ENCODE results near the gene VPS33A. TPM values are rescaled to one million over a fixed set of nuclear protein-coding genes. Genes with fewer than 3 reads are reported as not detected.

The VPS33A gene
- total RNA-seq, 1 donor from 2014 or later: 8.1 TPM

GRCh38 chr12:122199484-122200355 lies 66.6 kb downstream of the VPS33A start:
- Histone ChIP-seq H3K9me3 (no peaks in the 10 kb centered on the region), H3K4me1 (peaks cover 5 to 10% of the 10 kb centered on the region in 2 donors), H3K4me3 (no peak overlapping the region), H3K27me3 (no peaks in the 10 kb centered on the region), H3K27ac (no peak overlapping the region), H3K36me3 (no peaks in the 10 kb centered on the region)
- TF ChIP-seq, protein P1, sequence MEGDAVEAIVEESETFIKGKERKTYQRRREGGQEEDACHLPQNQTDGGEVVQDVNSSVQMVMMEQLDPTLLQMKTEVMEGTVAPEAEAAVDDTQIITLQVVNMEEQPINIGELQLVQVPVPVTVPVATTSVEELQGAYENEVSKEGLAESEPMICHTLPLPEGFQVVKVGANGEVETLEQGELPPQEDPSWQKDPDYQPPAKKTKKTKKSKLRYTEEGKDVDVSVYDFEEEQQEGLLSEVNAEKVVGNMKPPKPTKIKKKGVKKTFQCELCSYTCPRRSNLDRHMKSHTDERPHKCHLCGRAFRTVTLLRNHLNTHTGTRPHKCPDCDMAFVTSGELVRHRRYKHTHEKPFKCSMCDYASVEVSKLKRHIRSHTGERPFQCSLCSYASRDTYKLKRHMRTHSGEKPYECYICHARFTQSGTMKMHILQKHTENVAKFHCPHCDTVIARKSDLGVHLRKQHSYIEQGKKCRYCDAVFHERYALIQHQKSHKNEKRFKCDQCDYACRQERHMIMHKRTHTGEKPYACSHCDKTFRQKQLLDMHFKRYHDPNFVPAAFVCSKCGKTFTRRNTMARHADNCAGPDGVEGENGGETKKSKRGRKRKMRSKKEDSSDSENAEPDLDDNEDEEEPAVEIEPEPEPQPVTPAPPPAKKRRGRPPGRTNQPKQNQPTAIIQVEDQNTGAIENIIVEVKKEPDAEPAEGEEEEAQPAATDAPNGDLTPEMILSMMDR (IDR thresholded peaks at IDR 0.05): no peak
- no peak for DNase-seq (ENCODE audit: low spot score in 2 of 2)
- intact Hi-C loops (cut with DNase I): no loop called here

DNA sequence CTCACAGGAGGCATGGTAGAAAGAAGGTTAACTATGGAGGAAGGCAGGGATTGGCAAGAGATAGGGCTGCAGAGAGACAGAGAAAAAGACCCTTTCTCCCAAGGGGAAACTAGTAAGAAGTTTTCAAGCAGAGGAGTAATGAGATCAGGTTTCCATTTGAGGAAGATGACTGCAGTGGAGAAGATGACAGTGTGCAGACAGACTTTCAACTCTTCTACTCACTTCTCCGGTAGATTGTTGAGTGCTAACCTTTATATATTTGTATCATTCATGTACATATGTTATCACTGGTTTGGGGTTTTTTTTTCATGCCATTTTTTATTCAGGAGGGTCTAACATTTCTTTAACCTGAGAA lies 68.7 kb downstream of the VPS33A start:
- Histone ChIP-seq H3K4me1 (no peaks in the 10 kb centered on the region), H3K4me3 (no peak overlapping the region), H3K9me3 (no peaks in the 10 kb centered on the region), H3K27ac (no peak overlapping the region), H3K27me3 (no peaks in the 10 kb centered on the region), H3K36me3 (no peaks in the 10 kb centered on the region)
- TF ChIP-seq, protein P1 (IDR thresholded peaks at IDR 0.05): no peak
- no peak for DNase-seq (ENCODE audit: low spot score in 2 of 2)
- intact Hi-C loops (cut with DNase I): no loop called here

DNA sequence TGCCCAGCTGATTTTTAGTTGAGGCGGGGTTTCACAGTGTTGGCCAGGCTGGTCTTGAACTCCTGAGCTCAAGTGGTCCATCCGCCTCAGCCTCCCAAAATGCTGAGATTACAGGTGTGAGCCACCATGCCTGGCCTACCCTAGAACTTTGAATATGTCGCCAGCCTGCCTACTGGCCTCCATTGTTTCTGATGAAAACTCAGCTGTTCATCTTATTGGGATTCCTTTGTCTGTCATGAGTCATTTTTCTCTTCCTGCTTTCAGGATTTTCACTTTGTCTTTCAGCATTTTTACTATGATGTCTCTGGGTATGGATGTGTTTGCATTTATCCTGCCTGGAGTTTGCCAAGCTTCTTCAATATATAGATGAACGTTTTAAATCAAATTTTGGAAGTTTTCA lies 70.9 kb downstream of the VPS33A start:
- H3K27me3 ChIP-seq: no peaks in the 10 kb centered on the region
- no peaks in the 10 kb centered on the region for H3K36me3 ChIP-seq
- no peak for DNase-seq (ENCODE audit: low spot score in 2 of 2)
- TF ChIP-seq, protein P1 (IDR thresholded peaks at IDR 0.05): no peak
- no peaks in the 10 kb centered on the region for H3K4me1 ChIP-seq
- intact Hi-C loops (cut with DNase I): no loop called here
- H3K4me3 ChIP-seq: no peak overlapping the region
- H3K27ac ChIP-seq: no peak overlapping the region
- no peaks in the 10 kb centered on the region for H3K9me3 ChIP-seq

GRCh38 chr12:122194804-122195203 lies 71.5 kb downstream of the VPS33A start:
- no peak overlapping the region for H3K4me3 ChIP-seq
- H3K4me1 ChIP-seq: no peaks in the 10 kb centered on the region
- H3K27ac ChIP-seq: no peak overlapping the region
- H3K9me3 ChIP-seq: no peaks in the 10 kb centered on the region
- TF ChIP-seq, protein P1 (IDR thresholded peaks at IDR 0.05): no peak
- intact Hi-C loops (cut with DNase I): no loop called here
- no peak for DNase-seq (ENCODE audit: low spot score in 2 of 2)
- no peaks in the 10 kb centered on the region for H3K36me3 ChIP-seq
- no peaks in the 10 kb centered on the region for H3K27me3 ChIP-seq

DNA sequence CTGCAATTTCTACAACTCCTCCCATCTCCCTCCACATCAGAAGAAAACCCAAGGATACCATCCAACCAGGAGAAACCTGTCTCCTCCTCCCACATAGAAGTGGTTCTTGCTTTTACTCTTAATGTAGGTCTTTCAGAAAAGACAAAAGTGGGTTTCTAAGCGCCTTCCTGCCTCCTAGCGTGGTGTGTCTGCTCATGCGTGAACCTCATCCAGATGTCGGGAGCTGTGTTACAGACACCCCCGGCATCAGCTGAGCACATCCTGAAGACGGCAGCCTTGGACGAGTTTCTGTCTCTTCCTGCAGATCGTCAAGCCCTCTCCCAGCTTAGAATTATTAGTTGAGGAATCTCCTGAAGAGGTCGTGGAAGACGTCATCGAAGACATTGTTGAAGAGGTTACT lies 73.9 kb downstream of the VPS33A start:
- Histone ChIP-seq H3K36me3 (no peaks in the 10 kb centered on the region), H3K27ac (no peak overlapping the region), H3K4me1 (no peaks in the 10 kb centered on the region), H3K4me3 (no peak overlapping the region), H3K9me3 (no peaks in the 10 kb centered on the region), H3K27me3 (no peaks in the 10 kb centered on the region)
- TF ChIP-seq, protein P1 (IDR thresholded peaks at IDR 0.05): no peak
- DNase-seq (ENCODE audit: low spot score in 2 of 2): no peak
- intact Hi-C loops (cut with DNase I): no loop called here
